C4-2B (cell line): ENCODE data around the gene VCPKMT.

Experiments
- ZFX ChIP-seq: fragments of 450-650 bp; IDR thresholded peaks from 2 replicates; pipeline ENCODE4 v1.6.1; 2017
- TF ChIP-seq, protein P1 (sequence below): fragments of 450-650 bp; conservative IDR thresholded peaks from 2 replicates; pipeline ENCODE4 v1.5.1; 2017; ENCODE audit warnings: mild to moderate bottlenecking

GRCh38 chr14:50064993-50065392 is 51.4 kb downstream of the VCPKMT start:
- TF ChIP-seq, protein P1, sequence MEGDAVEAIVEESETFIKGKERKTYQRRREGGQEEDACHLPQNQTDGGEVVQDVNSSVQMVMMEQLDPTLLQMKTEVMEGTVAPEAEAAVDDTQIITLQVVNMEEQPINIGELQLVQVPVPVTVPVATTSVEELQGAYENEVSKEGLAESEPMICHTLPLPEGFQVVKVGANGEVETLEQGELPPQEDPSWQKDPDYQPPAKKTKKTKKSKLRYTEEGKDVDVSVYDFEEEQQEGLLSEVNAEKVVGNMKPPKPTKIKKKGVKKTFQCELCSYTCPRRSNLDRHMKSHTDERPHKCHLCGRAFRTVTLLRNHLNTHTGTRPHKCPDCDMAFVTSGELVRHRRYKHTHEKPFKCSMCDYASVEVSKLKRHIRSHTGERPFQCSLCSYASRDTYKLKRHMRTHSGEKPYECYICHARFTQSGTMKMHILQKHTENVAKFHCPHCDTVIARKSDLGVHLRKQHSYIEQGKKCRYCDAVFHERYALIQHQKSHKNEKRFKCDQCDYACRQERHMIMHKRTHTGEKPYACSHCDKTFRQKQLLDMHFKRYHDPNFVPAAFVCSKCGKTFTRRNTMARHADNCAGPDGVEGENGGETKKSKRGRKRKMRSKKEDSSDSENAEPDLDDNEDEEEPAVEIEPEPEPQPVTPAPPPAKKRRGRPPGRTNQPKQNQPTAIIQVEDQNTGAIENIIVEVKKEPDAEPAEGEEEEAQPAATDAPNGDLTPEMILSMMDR: no peak
- no peak for TF ChIP-seq ZFX
